Body of pancreas (tissue), 4 donors: ENCODE measurements around the gene EPN2.
"Not testable (repeated sequence)": the region's sequence is repeated elsewhere in the genome, so short reads cannot be mapped to it uniquely, and the experiment has no call there.

ENCODE experiments used
- POLR2A ChIP-seq, 3 donors: fragments of 450-650 bp; IDR thresholded peaks; one replicate each; pipeline ENCODE4 v1.6.1; 2016; ENCODE audit warnings: antibody characterized with exemption in 3 of 3, mild to moderate bottlenecking in 2 of 3
- TF ChIP-seq, protein P1 (sequence below), 7 experiments: fragments of 450-650 bp in 4 of 7; fragments of 200-600 bp in 3 of 7; sonication (generic) in 3 of 7; IDR thresholded peaks; one replicate each; pipeline ENCODE4 v1.5.1; 2016 to 2019; ENCODE audit warnings: antibody characterized with exemption in 7 of 7

DNA sequence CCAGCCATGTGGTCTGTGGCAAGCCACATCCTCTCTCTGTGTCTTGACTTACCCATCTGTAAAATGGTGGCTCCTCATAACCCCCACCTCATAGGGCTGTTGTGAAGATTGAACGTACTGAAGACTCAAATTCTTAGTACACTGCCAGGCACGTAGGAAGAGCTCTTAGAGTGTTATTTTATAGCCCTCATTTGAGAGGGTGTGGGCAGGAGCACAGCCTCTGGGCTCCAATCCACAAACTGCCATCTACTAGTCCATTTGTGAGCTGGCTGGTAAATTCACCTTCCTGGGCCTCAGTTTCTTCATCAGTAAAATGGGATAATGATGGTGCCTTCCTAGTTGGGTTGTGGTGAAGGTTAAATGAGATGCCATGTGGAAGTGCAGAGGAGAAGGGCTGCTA is 18.3 kb upstream of the EPN2 start:
- TF ChIP-seq, protein P1, sequence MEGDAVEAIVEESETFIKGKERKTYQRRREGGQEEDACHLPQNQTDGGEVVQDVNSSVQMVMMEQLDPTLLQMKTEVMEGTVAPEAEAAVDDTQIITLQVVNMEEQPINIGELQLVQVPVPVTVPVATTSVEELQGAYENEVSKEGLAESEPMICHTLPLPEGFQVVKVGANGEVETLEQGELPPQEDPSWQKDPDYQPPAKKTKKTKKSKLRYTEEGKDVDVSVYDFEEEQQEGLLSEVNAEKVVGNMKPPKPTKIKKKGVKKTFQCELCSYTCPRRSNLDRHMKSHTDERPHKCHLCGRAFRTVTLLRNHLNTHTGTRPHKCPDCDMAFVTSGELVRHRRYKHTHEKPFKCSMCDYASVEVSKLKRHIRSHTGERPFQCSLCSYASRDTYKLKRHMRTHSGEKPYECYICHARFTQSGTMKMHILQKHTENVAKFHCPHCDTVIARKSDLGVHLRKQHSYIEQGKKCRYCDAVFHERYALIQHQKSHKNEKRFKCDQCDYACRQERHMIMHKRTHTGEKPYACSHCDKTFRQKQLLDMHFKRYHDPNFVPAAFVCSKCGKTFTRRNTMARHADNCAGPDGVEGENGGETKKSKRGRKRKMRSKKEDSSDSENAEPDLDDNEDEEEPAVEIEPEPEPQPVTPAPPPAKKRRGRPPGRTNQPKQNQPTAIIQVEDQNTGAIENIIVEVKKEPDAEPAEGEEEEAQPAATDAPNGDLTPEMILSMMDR (IDR thresholded peaks at IDR 0.05): not testable (repeated sequence)
- TF ChIP-seq POLR2A (IDR thresholded peaks at IDR 0.05): not testable (repeated sequence)
